PC-3 (cell line): ENCODE data around the gene FLCN. TPM values are rescaled to one million over a fixed set of nuclear protein-coding genes. Genes with fewer than 3 reads are reported as not detected.

ENCODE experiments used
- ATAC-seq: fragments of 200-7000 bp; cut with Tn5 transposase; 2 replicates; pipeline ENCODE4 v1.9.1; 2020; ENCODE audit warnings: mild to moderate bottlenecking, moderate library complexity
- BruUV-seq: library from RNA; stranded (reverse); fragments of 400-500 nt; replicated peaks from 2 replicates; lab custom pipeline; 2021; lab: Mats Ljungman, UMichigan
- CTCF ChIA-PET: fragments of 300-600 bp; sonication (Branson Sonifier 250); formaldehyde crosslinking; loops from one replicate; lab custom pipeline; 2022; ENCODE audit warnings: antibody characterized with exemption; lab: Charles Lee
- POLR2A ChIA-PET: fragments of 300-600 bp; sonication (Branson Sonifier 250); formaldehyde crosslinking; loops from one replicate; lab custom pipeline; 2022; ENCODE audit warnings: antibody characterized with exemption; ENCODE audit not compliant: unreplicated experiment; lab: Charles Lee
- DNase-seq: peaks from one replicate; pipeline ENCODE4 v3.0.0-alpha.2; 2015
- H2AFZ ChIP-seq: fragments of 300-600 bp; sonication (generic); 2 replicates; pipeline ENCODE4 v1.6.0; 2016; ENCODE audit warnings: antibody characterized with exemption, low read length
- H3F3A ChIP-seq: fragments of 300-600 bp; sonication (generic); one replicate; pipeline ENCODE4 v1.6.0; 2017; ENCODE audit warnings: antibody characterized with exemption, low read length, control low read depth, mild to moderate bottlenecking; ENCODE audit not compliant: unreplicated experiment
- H3K27ac ChIP-seq: fragments of 300-600 bp; sonication (generic); 2 replicates; pipeline ENCODE4 v1.5.1; 2016; ENCODE audit warnings: mild to moderate bottlenecking, low read length
- H3K27me3 ChIP-seq: fragments of 300-600 bp; sonication (generic); 2 replicates; pipeline ENCODE4 v1.6.1; 2016; ENCODE audit warnings: low read length, mixed read lengths
- H3K36me3 ChIP-seq: fragments of 300-600 bp; sonication (generic); 2 replicates; pipeline ENCODE4 v1.6.1; 2016; ENCODE audit warnings: low read depth, mixed run types, low read length, mixed read lengths
- H3K4me1 ChIP-seq: fragments of 300-600 bp; sonication (generic); 2 replicates; pipeline ENCODE4 v1.5.1; 2016; ENCODE audit warnings: low read length; ENCODE audit not compliant: insufficient read depth
- H3K4me2 ChIP-seq: fragments of 300-600 bp; sonication (generic); 2 replicates; pipeline ENCODE4 v1.6.0; 2016; ENCODE audit warnings: low read length
- H3K4me3 ChIP-seq: fragments of 300-600 bp; sonication (generic); 2 replicates; pipeline ENCODE4 v1.5.1; 2016; ENCODE audit warnings: mild to moderate bottlenecking, low read length, mixed read lengths
- H3K79me2 ChIP-seq: fragments of 300-600 bp; sonication (generic); 2 replicates; pipeline ENCODE4 v1.6.1; 2017; ENCODE audit warnings: low read length, mixed read lengths
- H3K9ac ChIP-seq: fragments of 300-600 bp; sonication (generic); 2 replicates; pipeline ENCODE4 v1.6.0; 2016; ENCODE audit warnings: mild to moderate bottlenecking, low read length
- H3K9me2 ChIP-seq: fragments of 300-600 bp; sonication (generic); replicated peaks from 2 replicates; pipeline ENCODE4 v1.6.1; 2016; ENCODE audit warnings: mixed run types, low read length, mixed read lengths
- H3K9me3 ChIP-seq: fragments of 300-600 bp; sonication (generic); 2 replicates; pipeline ENCODE4 v1.6.1; 2016; ENCODE audit warnings: low read length, mixed read lengths
- H4K20me1 ChIP-seq: fragments of 300-600 bp; sonication (generic); 2 replicates; pipeline ENCODE4 v1.6.1; 2016; ENCODE audit warnings: low read length, mixed read lengths
- EZH2 ChIP-seq: fragments of 300-600 bp; sonication (generic); IDR thresholded peaks from one replicate; pipeline ENCODE4 v1.6.1; 2017; ENCODE audit warnings: antibody characterized with exemption, mild to moderate bottlenecking, low read length; ENCODE audit not compliant: unreplicated experiment
- EZH2phosphoT487 ChIP-seq: fragments of 300-600 bp; sonication (generic); IDR thresholded peaks from 2 replicates; pipeline ENCODE4 v1.6.1; 2018; ENCODE audit warnings: mild to moderate bottlenecking, antibody characterized with exemption, low read length, borderline replicate concordance
- intact Hi-C: fragments of 100-400 bp; cut with micrococcal nuclease; formaldehyde crosslinking; loops from 2 replicates; pipeline ENCODE4 v1.9.0; 2023
- total RNA-seq: library from RNA; depleted of rRNA; stranded (reverse); fragments of >200 nt; gene quantifications from 2 replicates; pipeline ENCODE4 v1.2.3, GENCODE V29; 2014
- TF ChIP-seq, protein P1 (sequence below): fragments of 300-600 bp; sonication (generic); conservative IDR thresholded peaks from 2 replicates; pipeline ENCODE4 v1.5.1; 2017; ENCODE audit warnings: antibody characterized with exemption, low read depth, mild to moderate bottlenecking, low read length

FLCN gene
- total RNA-seq, 1 experiment from 2014 or later: 30.8 TPM

DNA sequence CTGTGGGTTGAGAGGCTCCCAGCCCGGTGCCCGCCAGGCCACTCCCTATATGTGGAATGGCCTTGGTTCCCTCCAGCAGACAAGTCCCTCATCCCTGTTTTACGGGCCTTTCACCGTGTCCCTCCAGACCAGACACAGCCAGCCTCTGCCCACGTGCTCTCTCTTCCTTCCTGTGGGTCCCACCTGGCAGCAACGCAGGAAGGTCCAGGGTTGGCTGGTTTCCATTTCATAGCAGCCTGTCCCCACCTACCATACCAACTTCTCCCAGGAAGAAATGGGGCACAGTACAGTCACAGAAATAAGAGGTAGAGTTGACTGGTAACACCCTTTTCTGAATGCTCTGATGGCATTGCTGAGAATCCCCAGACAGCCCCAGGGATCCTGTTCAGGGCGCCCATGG, 65.8 kb downstream of the FLCN start:
- Histone ChIP-seq H3K27ac (no peak overlapping the region), H4K20me1 (peaks cover 27% of the 10 kb centered on the region), H3K9me3 (no peaks in the 10 kb centered on the region), H2AFZ (no peak overlapping the region), H3K36me3 (peaks cover 91% of the 10 kb centered on the region), H3K4me1 (no peaks in the 10 kb centered on the region), H3K9me2 (no peaks in the 10 kb centered on the region), H3K27me3 (no peaks in the 10 kb centered on the region), H3K4me3 (no peak overlapping the region), H3K79me2 (peaks cover 4% of the 10 kb centered on the region; the same call in 1 of the 2 replicates), H3K9ac (no peak overlapping the region), H3K4me2 (no peak overlapping the region), H3F3A (peaks cover 7% of the 10 kb centered on the region)
- intact Hi-C loops: no loop called here
- DNase-seq: no peak
- ATAC-seq: no peak
- POLR2A ChIA-PET: no interaction called here
- TF ChIP-seq EZH2phosphoT487 (no peak), EZH2 (no peak)
- TF ChIP-seq, protein P1, sequence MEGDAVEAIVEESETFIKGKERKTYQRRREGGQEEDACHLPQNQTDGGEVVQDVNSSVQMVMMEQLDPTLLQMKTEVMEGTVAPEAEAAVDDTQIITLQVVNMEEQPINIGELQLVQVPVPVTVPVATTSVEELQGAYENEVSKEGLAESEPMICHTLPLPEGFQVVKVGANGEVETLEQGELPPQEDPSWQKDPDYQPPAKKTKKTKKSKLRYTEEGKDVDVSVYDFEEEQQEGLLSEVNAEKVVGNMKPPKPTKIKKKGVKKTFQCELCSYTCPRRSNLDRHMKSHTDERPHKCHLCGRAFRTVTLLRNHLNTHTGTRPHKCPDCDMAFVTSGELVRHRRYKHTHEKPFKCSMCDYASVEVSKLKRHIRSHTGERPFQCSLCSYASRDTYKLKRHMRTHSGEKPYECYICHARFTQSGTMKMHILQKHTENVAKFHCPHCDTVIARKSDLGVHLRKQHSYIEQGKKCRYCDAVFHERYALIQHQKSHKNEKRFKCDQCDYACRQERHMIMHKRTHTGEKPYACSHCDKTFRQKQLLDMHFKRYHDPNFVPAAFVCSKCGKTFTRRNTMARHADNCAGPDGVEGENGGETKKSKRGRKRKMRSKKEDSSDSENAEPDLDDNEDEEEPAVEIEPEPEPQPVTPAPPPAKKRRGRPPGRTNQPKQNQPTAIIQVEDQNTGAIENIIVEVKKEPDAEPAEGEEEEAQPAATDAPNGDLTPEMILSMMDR: no peak
- CTCF ChIA-PET: no interaction called here
- BruUV-seq: no TSS peak

GRCh38 chr17:17170346-17170985, 66.5 kb downstream of the FLCN start:
- H3K27me3 ChIP-seq: no peaks in the 10 kb centered on the region
- H3K27ac ChIP-seq: no peak overlapping the region
- ChIA-PET CTCF (no interaction called here), POLR2A (no interaction called here)
- intact Hi-C loops: no loop called here
- H3K9ac ChIP-seq: no peak overlapping the region
- H2AFZ ChIP-seq: no peak overlapping the region
- H3K4me3 ChIP-seq: no peak overlapping the region
- no peaks in the 10 kb centered on the region for H3K9me3 ChIP-seq
- no peak for TF ChIP-seq EZH2phosphoT487
- TF ChIP-seq, protein P1: no peak
- TF ChIP-seq EZH2: no peak
- peaks cover 4% of the 10 kb centered on the region; the same call in 1 of the 2 replicates for H3K79me2 ChIP-seq
- H3K4me1 ChIP-seq: no peaks in the 10 kb centered on the region
- DNase-seq (no peak), ATAC-seq (no peak)
- H3K4me2 ChIP-seq: no peak overlapping the region
- peaks cover 91% of the 10 kb centered on the region for H3K36me3 ChIP-seq
- peaks cover 30% of the 10 kb centered on the region for H4K20me1 ChIP-seq
- H3F3A ChIP-seq: peaks cover 7% of the 10 kb centered on the region
- BruUV-seq: no TSS peak
- no peaks in the 10 kb centered on the region for H3K9me2 ChIP-seq

DNA sequence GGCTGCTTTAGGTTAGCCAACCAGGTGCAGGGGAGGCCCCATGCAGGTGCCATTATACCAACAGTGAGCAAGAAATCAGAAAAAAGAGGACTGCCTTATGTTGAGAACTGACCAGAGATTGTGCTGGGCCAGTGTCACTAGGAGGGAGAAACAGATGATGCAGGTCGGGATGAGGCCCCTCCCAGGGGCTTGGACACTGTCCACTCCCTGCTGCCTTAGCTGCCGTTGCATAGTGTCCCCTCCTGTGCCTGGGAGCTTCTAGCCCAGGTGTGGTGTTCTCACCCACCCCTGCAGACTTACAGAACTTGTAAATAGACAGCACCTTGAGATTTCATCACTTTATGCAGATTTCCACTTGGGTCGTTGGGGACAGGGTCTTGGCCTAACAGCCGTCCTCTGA, 67.6 kb downstream of the FLCN start:
- H3K27ac ChIP-seq: no peak overlapping the region
- H3K9me2 ChIP-seq: no peaks in the 10 kb centered on the region
- no peaks in the 10 kb centered on the region for H3K4me1 ChIP-seq
- H3K36me3 ChIP-seq: peaks cover 92% of the 10 kb centered on the region
- ChIA-PET CTCF (no interaction called here), POLR2A (no interaction called here)
- no TSS peak for BruUV-seq
- H3F3A ChIP-seq: peaks cover 7% of the 10 kb centered on the region
- ATAC-seq: no peak
- no peaks in the 10 kb centered on the region for H3K9me3 ChIP-seq
- no peaks in the 10 kb centered on the region for H3K27me3 ChIP-seq
- peaks cover 4% of the 10 kb centered on the region; the same call in 1 of the 2 replicates for H3K79me2 ChIP-seq
- H3K4me3 ChIP-seq: no peak overlapping the region
- H4K20me1 ChIP-seq: peaks cover 32% of the 10 kb centered on the region
- no peak overlapping the region for H2AFZ ChIP-seq
- TF ChIP-seq EZH2phosphoT487: no peak
- no peak for TF ChIP-seq EZH2
- TF ChIP-seq, protein P1: no peak
- H3K9ac ChIP-seq: no peak overlapping the region
- intact Hi-C loops: no loop called here
- H3K4me2 ChIP-seq: no peak overlapping the region
- DNase-seq: no peak
